Sigmoid colon (tissue), 7 donors: ENCODE data around the gene PAFAH2. TPM values are rescaled to one million over a fixed set of nuclear protein-coding genes. Genes with fewer than 3 reads are reported as not detected.
A peak's percentile ranks its signal among the peaks of the same experiment; 100 is the strongest.

Experiments
- DNase-seq: peaks from one replicate; pipeline ENCODE4 v3.0.0-alpha.2; 2019
- H3K27ac ChIP-seq, 4 donors: fragments of 200-600 bp; sonication (generic); one replicate each; pipeline ENCODE4 v1.5.1; 2016 to 2019; ENCODE audit warnings: mild to moderate bottlenecking in 1 of 4
- H3K27me3 ChIP-seq, 3 donors: fragments of 200-600 bp; sonication (generic); one replicate each; pipeline ENCODE4 v1.5.1; 2019; ENCODE audit warnings: mild to moderate bottlenecking in 1 of 3
- H3K36me3 ChIP-seq, 4 donors: fragments of 200-600 bp; sonication (generic); one replicate each; pipeline ENCODE4 v1.5.1; 2016 to 2019
- H3K4me1 ChIP-seq, 4 donors: fragments of 200-600 bp; sonication (generic); one replicate each; pipeline ENCODE4 v1.5.1; 2017 to 2019
- H3K4me3 ChIP-seq, 4 donors: fragments of 200-600 bp; sonication (generic); one replicate each; pipeline ENCODE4 v1.5.1; 2017 to 2019; ENCODE audit warnings: mild to moderate bottlenecking in 2 of 4, moderate library complexity in 1 of 4
- H3K9me3 ChIP-seq, 4 donors: fragments of 200-600 bp in 3 of 4; sonication (generic) in 3 of 4; one replicate each; pipeline versions ENCODE4 v1.5.1 to v1.6.1; 2013 to 2019
- CTCF ChIP-seq, 4 experiments: fragments of 450-650 bp in 3 of 4; fragments of 200-600 bp in 1 of 4; IDR thresholded peaks; one replicate each; pipeline ENCODE4 v1.5.1; 2016 to 2019; ENCODE audit warnings: antibody characterized with exemption in 4 of 4, mild to moderate bottlenecking in 3 of 4, moderate library complexity in 2 of 4
- EP300 ChIP-seq, 4 donors: sonication (generic); formaldehyde crosslinking; IDR thresholded peaks; one replicate each; pipeline ENCODE4 v1.6.1; 2017; ENCODE audit warnings: antibody characterized with exemption in 4 of 4
- POLR2A ChIP-seq, 2 donors: fragments of 450-650 bp; IDR thresholded peaks; one replicate each; pipeline ENCODE4 v1.6.1; 2016; ENCODE audit warnings: antibody characterized with exemption in 2 of 2, mild to moderate bottlenecking in 2 of 2, moderate library complexity in 2 of 2
- POLR2AphosphoS5 ChIP-seq, 4 donors: sonication (generic); formaldehyde crosslinking; IDR thresholded peaks; one replicate each; pipeline ENCODE4 v1.6.1; 2017; ENCODE audit warnings: antibody characterized with exemption in 4 of 4
- WGBS, 2 donors: extraction: QIAGEN DNeasy Blood & Tissue Kit; methylation state at CpG; one replicate each; pipeline ENCODE4 v1.1.7; 2013; 5-methylcytosine and 5-hydroxymethylcytosine counted together
- intact Hi-C: fragments of 100-400 bp; cut with DNase I; formaldehyde crosslinking; loops from one replicate; pipeline ENCODE4 v1.15.1; 2023
- polyA plus RNA-seq, 3 donors: library from polyadenylated mRNA; stranded (reverse); fragments of 200-250 nt; gene quantifications; one replicate each; pipeline ENCODE4 v1.2.3, GENCODE V29; 2013
- total RNA-seq, 4 donors: library from RNA; depleted of rRNA; stranded (reverse); fragments of >200 nt; gene quantifications; one replicate each; pipeline ENCODE4 v1.1.0, GENCODE V29; 2016
- donor health status: healthy with polysubstance abuse.
- donor health status: Bipolar disorder and iron deficiency.
- donor health status: healthy.

PAFAH2 gene
- total and polyA plus RNA-seq, 7 donors, result 6.7 to 36.1 (median 12.2) TPM

DNA sequence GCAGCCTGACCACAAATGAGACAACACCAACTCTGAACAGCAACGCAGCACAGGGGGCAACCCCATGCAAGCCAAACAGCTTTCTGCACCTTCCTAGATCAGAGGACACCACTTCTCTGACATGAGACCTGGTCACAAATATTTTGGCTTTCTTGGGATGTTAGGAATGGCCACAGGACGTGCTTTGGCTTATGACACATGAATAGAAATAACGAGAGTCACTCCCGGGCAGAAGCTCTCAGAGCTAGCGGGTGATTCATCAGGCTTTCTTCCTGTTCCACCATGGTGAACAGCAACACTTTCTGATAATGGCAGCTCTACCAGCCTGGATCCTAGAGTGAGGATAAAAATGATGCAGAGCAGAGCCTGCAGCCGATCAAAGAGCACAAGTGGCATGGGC lies 39.4 kb downstream of the PAFAH2 start:
- 90 to 94% methylated on average over 6 of the region's 6 CpGs for WGBS, 2 donors
- Histone ChIP-seq H3K27me3 (no peaks in the 10 kb centered on the region), H3K9me3 (no peaks in the 10 kb centered on the region), H3K4me1 (peaks cover 0 to 4% (median 2%) of the 10 kb centered on the region in 4 donors), H3K27ac (no peak overlapping the region), H3K4me3 (no peak overlapping the region), H3K36me3 (peaks cover 4 to 55% (median 18%) of the 10 kb centered on the region in 4 donors)
- no peak for TF ChIP-seq CTCF (IDR thresholded peaks at IDR 0.05)
- TF ChIP-seq POLR2AphosphoS5 (IDR thresholded peaks at IDR 0.05), result no peak
- no peak for TF ChIP-seq POLR2A (IDR thresholded peaks at IDR 0.05)
- TF ChIP-seq EP300 (IDR thresholded peaks at IDR 0.05), result no peak
- DNase-seq, result no peak
- intact Hi-C loops, result no loop called here

- intact Hi-C loops, result no loop called here
- H3K4me1 ChIP-seq, result peaks cover 0 to 17% (median 13%) of the 10 kb centered on the region in 4 donors
- H3K27me3 ChIP-seq, result no peaks in the 10 kb centered on the region
- H3K36me3 ChIP-seq, result peaks cover 0 to 26% (median 3%) of the 10 kb centered on the region in 4 donors
- DNase-seq, result no peak
- H3K27ac ChIP-seq, result no peak overlapping the region
- no peak for TF ChIP-seq POLR2A (IDR thresholded peaks at IDR 0.05)
- TF ChIP-seq CTCF (IDR thresholded peaks at IDR 0.05), result no peak
- no peak for TF ChIP-seq EP300 (IDR thresholded peaks at IDR 0.05)
- no peak for TF ChIP-seq POLR2AphosphoS5 (IDR thresholded peaks at IDR 0.05)
- no peaks in the 10 kb centered on the region for H3K9me3 ChIP-seq
- H3K4me3 ChIP-seq, result no peak overlapping the region
Measured at GRCh38 chr1:25955553-25955952, 42.3 kb downstream of the PAFAH2 start.

GRCh38 chr1:25954282-25954938 lies 43.5 kb downstream of the PAFAH2 start:
- TF ChIP-seq EP300 (IDR thresholded peaks at IDR 0.05) (no peak), POLR2AphosphoS5 (IDR thresholded peaks at IDR 0.05) (no peak), POLR2A (IDR thresholded peaks at IDR 0.05) (no peak), CTCF (IDR thresholded peaks at IDR 0.05) (no peak)
- H3K9me3 ChIP-seq, result no peaks in the 10 kb centered on the region
- no peak overlapping the region for H3K27ac ChIP-seq
- peaks cover 0 to 16% (median 0%) of the 10 kb centered on the region in 4 donors for H3K36me3 ChIP-seq
- WGBS, 2 donors, result 80 to 92% methylated on average over 10 of the region's 10 CpGs
- intact Hi-C loops, result no loop called here
- no peaks in the 10 kb centered on the region for H3K27me3 ChIP-seq
- no peak for DNase-seq
- H3K4me3 ChIP-seq, result no peak overlapping the region
- H3K4me1 ChIP-seq, result peaks cover 0 to 17% (median 13%) of the 10 kb centered on the region in 4 donors

- H3K27me3 ChIP-seq, result no peaks in the 10 kb centered on the region
- peak; percentile 83 for DNase-seq
- no peak overlapping the region for H3K4me3 ChIP-seq
- H3K36me3 ChIP-seq, result peaks cover 0 to 1% (median 0%) of the 10 kb centered on the region in 4 donors
- peak overlapping the region in 2 of 4 donors; percentile 45 to 54 for H3K27ac ChIP-seq
- 68 to 74% methylated on average over 4 of the region's 4 CpGs for WGBS, 2 donors
- TF ChIP-seq POLR2A (IDR thresholded peaks at IDR 0.05) (no peak), EP300 (IDR thresholded peaks at IDR 0.05) (no peak), POLR2AphosphoS5 (IDR thresholded peaks at IDR 0.05) (peak in 3 of 4 donors; percentile 34 to 38 (median 36)), CTCF (IDR thresholded peaks at IDR 0.05) (no peak)
- H3K4me1 ChIP-seq, result peaks cover 0 to 17% (median 13%) of the 10 kb centered on the region in 4 donors
- intact Hi-C loops, result no loop called here
- no peaks in the 10 kb centered on the region for H3K9me3 ChIP-seq
Measured at GRCh38 chr1:25952841-25953401, 44.9 kb downstream of the PAFAH2 start.
